Neural progenitor cell (in vitro differentiated cells): Measurements from ENCODE around the gene ZFPL1. TPM values are rescaled to one million over a fixed set of nuclear protein-coding genes. Genes with fewer than 3 reads are reported as not detected.

ENCODE experiments used
- DNase-seq: peaks from one replicate; pipeline ENCODE4 v3.0.0-alpha.2; 2016; ENCODE audit warnings: low spot score
- H2AFZ ChIP-seq: fragments of 200-600 bp; sonication (generic); replicated peaks from 2 replicates; pipeline ENCODE4 v1.6.1; 2016; ENCODE audit warnings: antibody characterized with exemption
- H3F3A ChIP-seq: fragments of 200-600 bp; sonication (generic); 2 replicates; pipeline ENCODE4 v1.6.1; 2016; ENCODE audit warnings: antibody characterized with exemption, low read depth
- H3K27ac ChIP-seq: fragments of 200-600 bp; sonication (generic); 2 replicates; pipeline ENCODE4 v1.5.1; 2016; ENCODE audit warnings: mild to moderate bottlenecking
- H3K27me3 ChIP-seq: fragments of 200-600 bp; sonication (generic); 2 replicates; pipeline ENCODE4 v1.6.1; 2016; ENCODE audit warnings: mild to moderate bottlenecking, moderate library complexity
- H3K36me3 ChIP-seq: fragments of 200-600 bp; sonication (generic); 2 replicates; pipeline ENCODE4 v1.5.1; 2016
- H3K4me1 ChIP-seq: fragments of 200-600 bp; sonication (generic); 2 replicates; pipeline ENCODE4 v1.6.1; 2016; ENCODE audit warnings: mixed run types
- H3K4me2 ChIP-seq: fragments of 200-600 bp; sonication (generic); 2 replicates; pipeline ENCODE4 v1.6.1; 2016
- H3K4me3 ChIP-seq: fragments of 200-600 bp; sonication (generic); 2 replicates; pipeline ENCODE4 v1.5.1; 2016
- H3K79me2 ChIP-seq: fragments of 200-600 bp; sonication (generic); 2 replicates; pipeline ENCODE4 v1.6.1; 2016; ENCODE audit warnings: low read depth
- H3K9ac ChIP-seq: fragments of 200-600 bp; sonication (generic); 2 replicates; pipeline ENCODE4 v1.6.1; 2016
- H3K9me3 ChIP-seq: fragments of 200-600 bp; sonication (generic); 2 replicates; pipeline ENCODE4 v1.5.1; 2016; ENCODE audit warnings: low read depth
- H4K20me1 ChIP-seq: fragments of 200-600 bp; sonication (generic); 2 replicates; pipeline ENCODE4 v1.6.1; 2016; ENCODE audit warnings: low read depth
- H3K27ac Mint-ChIP-seq: 3 replicates; pipeline ENCODE4 v1.8.0; 2021; ENCODE audit warnings: mixed read lengths
- H3K27me3 Mint-ChIP-seq: 2 replicates; pipeline ENCODE4 v1.8.0; 2022; ENCODE audit warnings: low read depth, mild to moderate bottlenecking, inconsistent platforms, moderate library complexity, mixed read lengths; ENCODE audit not compliant: insufficient read depth
- H3K36me3 Mint-ChIP-seq: 3 replicates; pipeline ENCODE4 v1.8.0; 2021; ENCODE audit warnings: mixed read lengths
- H3K4me1 Mint-ChIP-seq: 3 replicates; pipeline ENCODE4 v1.8.0; 2021; ENCODE audit warnings: mixed read lengths
- H3K4me3 Mint-ChIP-seq: 3 replicates; pipeline ENCODE4 v1.8.0; 2021; ENCODE audit warnings: mild to moderate bottlenecking, moderate library complexity, mixed read lengths
- H3K9me3 Mint-ChIP-seq: 3 replicates; pipeline ENCODE4 v1.8.0; 2020; ENCODE audit warnings: mixed read lengths
- CTCF ChIP-seq: fragments of 200-600 bp; sonication (generic); IDR thresholded peaks from 2 replicates; pipeline ENCODE4 v1.5.1; 2017; ENCODE audit warnings: antibody characterized with exemption, mild to moderate bottlenecking
- EZH2 ChIP-seq: fragments of 200-600 bp; sonication (generic); IDR thresholded peaks from 2 replicates; pipeline ENCODE4 v1.6.1; 2017; ENCODE audit warnings: antibody characterized with exemption, mild to moderate bottlenecking, moderate library complexity
- EZH2phosphoT487 ChIP-seq: fragments of 200-600 bp; sonication (generic); IDR thresholded peaks from 2 replicates; pipeline ENCODE4 v1.6.1; 2017; ENCODE audit warnings: antibody characterized with exemption
- total RNA-seq: library from RNA; depleted of rRNA; stranded (reverse); fragments of >200 nt; gene quantifications from 2 replicates; pipeline ENCODE4 v1.2.3, GENCODE V29; 2015; ENCODE audit warnings: low replicate concordance

ZFPL1 gene
- total RNA-seq, 1 donor from 2014 or later, result 12.6 TPM

DNA sequence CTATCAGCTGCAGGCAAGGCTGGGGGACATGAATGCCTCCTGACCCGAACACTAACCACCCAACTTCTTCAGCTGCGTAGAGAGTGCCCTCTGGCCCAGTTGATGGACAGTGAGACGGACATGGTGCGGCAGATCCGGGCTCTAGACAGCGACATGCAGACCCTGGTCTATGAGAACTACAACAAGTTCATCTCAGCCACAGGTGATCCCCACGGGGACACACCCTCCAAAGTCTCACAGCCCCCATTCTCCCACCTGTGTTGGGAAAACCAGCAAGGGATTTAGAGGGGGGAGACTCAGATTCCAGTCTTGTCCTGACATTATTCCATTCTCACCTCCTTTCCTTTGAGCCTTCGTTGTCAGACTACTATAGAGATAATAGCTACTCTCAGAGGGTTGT is 12.9 kb downstream of the ZFPL1 start:
- no peaks in the 10 kb centered on the region for H3K9me3 ChIP-seq
- H3K36me3 ChIP-seq, result no peaks in the 10 kb centered on the region
- Mint-ChIP-seq H3K9me3 (no peaks in the 10 kb centered on the region), H3K4me3 (peak overlapping the region; percentile 95), H3K36me3 (peaks cover 4% of the 10 kb centered on the region), H3K27ac (no peak overlapping the region), H3K27me3 (no peaks in the 10 kb centered on the region), H3K4me1 (peaks cover 7% of the 10 kb centered on the region)
- H3F3A ChIP-seq, result peaks cover 15% of the 10 kb centered on the region
- H3K4me1 ChIP-seq, result peaks cover 7% of the 10 kb centered on the region
- H4K20me1 ChIP-seq, result peaks cover 13% of the 10 kb centered on the region
- peak overlapping the region; percentile 16 for H3K27ac ChIP-seq
- no peaks in the 10 kb centered on the region for H3K27me3 ChIP-seq
- peaks cover 14% of the 10 kb centered on the region for H3K79me2 ChIP-seq
- peak overlapping the region; percentile 92 for H3K4me3 ChIP-seq
- H3K4me2 ChIP-seq, result peak overlapping the region; percentile 74
- DNase-seq, result no peak
- no peak overlapping the region for H3K9ac ChIP-seq
- H2AFZ ChIP-seq, result no peak overlapping the region
- no peak for TF ChIP-seq CTCF
- no peak for TF ChIP-seq EZH2phosphoT487
- no peak for TF ChIP-seq EZH2

DNA sequence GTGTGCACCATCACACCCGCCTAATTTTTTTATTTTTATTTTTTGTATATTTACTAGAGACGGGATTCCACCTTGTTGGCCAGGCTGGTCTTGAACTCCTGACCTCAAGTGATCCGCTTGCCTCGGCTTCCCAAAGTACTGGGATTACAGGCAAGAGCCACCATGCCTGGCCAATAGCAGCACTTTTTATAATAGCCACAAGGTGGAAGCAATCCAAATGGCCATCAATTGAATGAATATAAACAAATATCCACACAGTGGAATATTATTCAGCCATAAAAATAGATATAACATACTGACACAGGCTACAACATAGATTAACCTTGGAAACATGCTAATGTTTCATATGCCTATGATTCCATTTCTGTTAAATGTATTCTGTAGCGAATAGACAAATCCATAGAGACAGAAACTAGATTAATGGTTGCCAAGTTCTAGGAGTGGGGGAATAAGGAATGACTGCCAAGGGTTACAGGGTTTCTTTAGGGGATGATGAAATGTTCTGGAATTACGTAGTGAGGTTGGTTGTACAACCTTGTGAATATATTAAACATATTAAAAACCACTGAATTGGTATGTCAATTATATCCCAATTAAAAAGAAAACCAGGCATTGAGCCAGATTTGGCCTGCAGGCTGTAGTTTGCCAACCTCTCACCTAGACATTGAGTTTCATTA is 16.8 kb downstream of the ZFPL1 start:
- peaks cover 2% of the 10 kb centered on the region for H3K27me3 Mint-ChIP-seq
- Histone ChIP-seq H3F3A (peaks cover 15% of the 10 kb centered on the region), H3K9ac (no peak overlapping the region), H3K36me3 (no peaks in the 10 kb centered on the region), H3K4me2 (no peak overlapping the region), H2AFZ (no peak overlapping the region), H3K9me3 (no peaks in the 10 kb centered on the region), H3K4me1 (peaks cover 7% of the 10 kb centered on the region), H3K27ac (no peak overlapping the region), H3K27me3 (no peaks in the 10 kb centered on the region), H4K20me1 (peaks cover 13% of the 10 kb centered on the region), H3K4me3 (no peak overlapping the region), H3K79me2 (peaks cover 27% of the 10 kb centered on the region)
- H3K4me3 Mint-ChIP-seq, result no peak overlapping the region
- H3K4me1 Mint-ChIP-seq, result peaks cover 1% of the 10 kb centered on the region
- H3K9me3 Mint-ChIP-seq, result no peaks in the 10 kb centered on the region
- no peak for TF ChIP-seq CTCF
- TF ChIP-seq EZH2phosphoT487, result no peak
- TF ChIP-seq EZH2, result no peak
- H3K27ac Mint-ChIP-seq, result no peak overlapping the region
- peaks cover 6% of the 10 kb centered on the region for H3K36me3 Mint-ChIP-seq
- DNase-seq, result no peak

- Histone ChIP-seq H3K4me1 (peaks cover under 1% of the 10 kb centered on the region), H3K4me3 (no peak overlapping the region), H3K27ac (no peak overlapping the region), H3K27me3 (no peaks in the 10 kb centered on the region), H4K20me1 (peaks cover 5% of the 10 kb centered on the region), H3K36me3 (no peaks in the 10 kb centered on the region), H3K9ac (peak overlapping the region; percentile 52), H3K9me3 (no peaks in the 10 kb centered on the region), H3K4me2 (no peak overlapping the region), H3K79me2 (peaks cover 24% of the 10 kb centered on the region), H2AFZ (no peak overlapping the region), H3F3A (peaks cover 8% of the 10 kb centered on the region)
- Mint-ChIP-seq H3K4me1 (peaks cover 3% of the 10 kb centered on the region), H3K4me3 (no peak overlapping the region), H3K9me3 (no peaks in the 10 kb centered on the region), H3K27me3 (peaks cover 2% of the 10 kb centered on the region), H3K27ac (no peak overlapping the region), H3K36me3 (peaks cover 6% of the 10 kb centered on the region)
- TF ChIP-seq EZH2 (no peak), EZH2phosphoT487 (no peak), CTCF (no peak)
- DNase-seq, result no peak
These were observed 18.4 kb downstream of the ZFPL1 start for GRCh38 chr11:65102142-65103095.
